Activated CD4-positive, alpha-beta T cell treated with anti-CD3 and anti-CD28 coated beads, Interleukin-2, Interleukin-6, amounts not matched to agents 100 ng/mL and 50 ng/mL, durations not matched to agents 16 hours and 8 hours (primary cell): ENCODE results near the gene RALGPS1.
A peak's percentile ranks its signal among the peaks of the same experiment; 100 is the strongest.
"Not testable (repeated sequence)": the region's sequence is repeated elsewhere in the genome, so short reads cannot be mapped to it uniquely, and the experiment has no call there.

Experiments used
- DNase-seq: peaks from one replicate; pipeline ENCODE4 v3.0.0-alpha.2; 2020

RALGPS1 gene

DNA sequence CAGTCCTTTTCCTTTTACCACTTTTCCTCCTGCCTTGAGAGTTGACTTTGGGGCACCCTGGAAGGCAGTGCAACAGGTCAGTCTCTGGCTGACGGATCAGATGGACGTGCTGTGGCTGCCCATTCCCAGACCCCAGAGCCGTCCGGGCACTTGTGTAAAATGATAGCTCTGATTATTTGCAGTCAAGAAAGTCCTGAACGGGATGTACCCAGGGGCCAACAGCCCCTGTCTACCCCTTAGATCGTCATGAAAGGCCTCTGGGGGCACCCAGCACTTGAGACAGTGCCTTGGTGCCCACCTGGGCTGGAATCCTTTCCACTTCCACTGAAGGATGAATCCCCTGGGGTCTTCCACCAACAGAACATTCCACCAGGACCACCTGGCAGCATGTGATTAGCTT lies 225.6 kb downstream of the RALGPS1 start:
- DNase-seq: no peak

DNA sequence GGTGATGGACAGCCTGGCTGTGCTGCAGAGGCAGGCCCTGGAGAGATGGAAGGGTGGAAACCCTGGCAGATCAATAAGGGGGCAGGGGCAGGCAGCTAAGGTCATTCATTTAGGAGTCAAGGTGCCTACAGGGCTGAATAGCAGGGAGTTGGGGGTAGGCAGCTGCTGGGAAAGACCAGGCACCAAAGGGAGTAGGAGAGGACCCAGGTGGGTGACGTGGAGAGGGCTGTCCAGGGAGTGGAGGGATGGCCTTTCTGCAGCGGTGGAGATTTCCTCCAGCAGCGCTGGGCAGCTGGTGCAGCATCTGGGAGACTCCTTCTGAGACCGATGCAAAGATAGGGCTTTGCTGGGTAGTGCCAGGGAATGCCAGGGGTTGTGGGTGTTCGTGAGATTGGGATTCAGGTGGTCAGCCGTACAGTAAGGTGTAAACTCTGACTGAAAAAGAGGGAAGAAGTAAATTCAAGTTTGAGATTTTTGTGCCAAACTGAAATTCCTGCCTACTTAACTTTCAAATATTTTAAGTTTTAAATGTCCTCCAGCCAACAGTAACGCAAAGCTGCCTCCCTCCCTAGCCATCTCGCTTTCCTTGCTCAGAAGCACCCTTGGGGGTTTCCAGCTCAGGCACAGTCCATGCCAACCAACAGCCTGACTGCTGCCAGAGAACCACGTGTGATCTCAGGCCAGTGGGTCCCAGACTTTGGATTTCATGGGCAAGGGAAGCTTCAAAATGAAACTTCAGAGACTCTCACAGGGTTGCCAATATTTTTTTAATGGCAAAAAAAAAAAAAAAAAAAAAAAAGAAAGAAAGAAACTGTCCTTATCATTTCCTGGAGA lies 226.5 kb downstream of the RALGPS1 start:
- DNase-seq: no peak

DNA sequence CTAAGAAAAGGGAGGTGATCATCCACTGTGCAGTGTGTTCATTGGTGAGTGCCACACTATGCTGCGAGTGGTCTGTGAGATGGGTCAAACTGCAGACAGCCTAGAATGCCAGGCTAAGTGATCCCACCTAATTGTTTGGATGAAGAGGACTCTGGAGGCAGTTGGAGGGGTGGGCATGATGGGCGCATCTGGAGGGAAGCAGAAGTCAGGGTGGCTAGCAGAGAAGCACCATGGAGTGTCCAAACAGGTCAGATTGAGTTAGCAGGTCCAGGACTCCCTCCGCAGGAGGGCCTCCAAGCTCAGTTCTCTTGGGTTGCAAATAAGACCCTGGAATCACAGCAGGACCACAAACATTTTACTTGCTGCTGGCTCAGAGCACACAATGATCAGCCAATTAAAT lies 227.7 kb downstream of the RALGPS1 start:
- DNase-seq: no peak

DNA sequence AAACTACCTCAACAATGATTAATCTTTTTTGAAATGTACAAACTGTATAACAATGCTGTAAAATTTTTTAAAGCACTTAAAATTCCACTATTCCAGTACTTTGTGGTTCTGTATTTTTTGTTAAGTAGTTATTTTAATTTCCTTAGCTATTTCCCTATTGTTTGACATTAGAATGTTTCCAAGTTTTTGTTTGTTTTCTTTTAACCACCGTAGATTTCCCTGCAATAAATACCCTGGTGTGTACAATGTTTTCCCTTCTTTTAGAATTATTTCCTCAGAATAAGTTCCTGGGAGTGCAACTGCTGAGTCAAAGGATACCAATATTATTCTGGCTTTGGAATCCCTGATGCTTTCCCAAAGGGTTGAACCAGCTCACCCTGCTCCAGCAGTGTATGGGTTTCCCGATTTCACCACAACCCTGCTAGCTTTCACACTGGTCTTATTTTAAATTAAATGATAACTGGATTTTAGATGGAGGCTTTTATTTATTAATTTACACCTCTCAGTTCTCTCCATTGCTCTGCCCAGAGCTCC lies 228.4 kb downstream of the RALGPS1 start:
- DNase-seq: no peak

DNA sequence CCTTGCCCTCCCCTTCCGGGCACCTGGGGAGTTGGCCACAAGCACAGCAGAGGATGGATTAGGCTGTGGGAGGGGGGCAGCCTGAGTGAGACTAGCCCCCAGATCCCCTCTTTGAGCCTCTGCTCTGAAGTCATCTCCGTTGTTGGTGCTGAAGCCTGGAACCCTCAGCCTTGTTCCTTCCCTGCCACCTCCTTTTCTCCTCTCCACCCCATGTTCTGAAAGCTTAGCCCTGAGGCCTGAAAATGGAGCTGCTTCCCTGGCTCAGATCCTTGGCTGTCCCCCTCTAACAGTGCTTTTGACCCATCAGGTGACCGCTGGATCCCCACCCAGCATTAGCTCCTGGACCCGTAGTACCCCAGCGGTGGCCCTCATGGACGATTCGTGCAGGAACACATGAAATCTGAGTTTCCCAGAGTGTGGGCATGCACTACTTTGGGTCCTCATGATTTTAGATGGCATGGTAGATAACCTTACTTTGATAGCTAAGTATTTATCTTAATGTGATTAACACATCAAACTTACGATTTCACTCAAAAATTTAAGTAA lies 229.4 kb downstream of the RALGPS1 start:
- no peak for DNase-seq

DNA sequence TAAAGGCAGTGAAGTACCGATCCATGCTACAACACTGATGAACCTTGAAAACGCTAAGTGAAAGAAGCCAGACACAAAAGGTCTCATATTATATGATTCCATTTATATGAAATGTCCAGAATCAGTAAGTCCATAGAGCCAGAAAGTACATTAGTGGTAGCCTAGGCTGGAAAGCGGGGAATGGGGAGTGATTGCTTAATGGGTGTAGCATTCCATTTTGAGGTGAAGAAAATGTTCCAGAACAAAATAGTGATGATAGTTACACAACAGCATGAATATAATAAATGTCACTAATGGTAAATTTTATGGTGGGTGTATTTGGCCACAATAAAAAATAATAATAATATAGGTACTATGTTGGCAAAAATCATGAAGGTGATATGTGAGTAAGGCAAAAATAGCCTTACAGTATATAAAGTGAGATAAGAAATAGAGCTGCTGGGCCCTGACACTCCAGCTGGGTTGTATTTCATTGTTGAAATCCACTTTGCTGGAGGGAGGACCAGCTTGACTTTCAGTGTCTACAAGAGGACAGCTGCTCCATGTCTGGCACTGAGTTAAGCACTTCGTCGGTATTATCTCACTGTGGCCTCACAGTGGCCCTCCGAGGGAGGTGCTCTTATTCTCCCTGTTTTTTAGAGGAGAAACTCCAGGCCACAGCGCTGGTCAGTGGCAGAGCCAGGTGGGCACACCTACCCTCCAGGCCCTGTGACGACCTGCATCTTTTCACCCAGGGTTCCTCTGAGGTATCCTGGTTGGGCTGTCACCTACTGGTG lies 230.3 kb downstream of the RALGPS1 start:
- no peak for DNase-seq

DNA sequence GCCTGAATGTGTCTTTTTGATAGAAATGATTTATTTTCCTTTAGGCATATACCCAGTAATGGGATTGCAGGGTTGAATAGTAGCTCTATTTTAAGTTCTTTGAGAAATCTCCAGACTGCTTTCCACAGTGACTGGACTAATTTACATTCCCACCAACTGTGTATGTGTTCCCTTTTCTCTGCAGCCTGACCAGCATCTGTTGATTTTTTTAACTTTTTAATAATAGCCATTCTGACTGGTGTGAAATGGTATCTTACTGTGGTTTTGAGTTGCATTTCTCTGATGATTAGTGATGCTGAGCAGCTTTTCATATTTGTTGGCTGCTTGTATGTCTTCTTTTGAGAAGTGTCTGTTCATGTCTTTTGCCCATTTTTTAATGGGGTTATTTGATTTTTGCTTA lies 232.3 kb downstream of the RALGPS1 start:
- not testable (repeated sequence) for DNase-seq

DNA sequence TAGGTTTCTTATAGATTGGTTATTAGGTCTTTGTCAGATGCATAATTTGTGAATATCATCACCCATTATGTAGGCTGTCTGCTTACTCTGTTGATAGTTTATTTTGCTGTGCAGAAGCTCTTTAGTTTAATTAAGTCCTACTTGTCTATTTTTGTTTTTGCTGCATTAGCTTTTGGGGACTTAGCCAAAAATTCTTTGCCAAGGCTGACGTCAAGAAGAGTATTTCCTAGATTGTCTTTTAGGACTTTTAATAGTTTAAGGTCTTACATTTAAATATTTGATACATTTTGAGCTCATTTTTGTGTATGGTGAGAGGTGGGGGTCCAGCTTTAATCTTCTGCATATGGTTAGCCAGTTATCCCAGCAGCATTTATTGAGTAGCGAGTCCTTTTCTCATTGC lies 232.7 kb downstream of the RALGPS1 start:
- DNase-seq: no peak

DNA sequence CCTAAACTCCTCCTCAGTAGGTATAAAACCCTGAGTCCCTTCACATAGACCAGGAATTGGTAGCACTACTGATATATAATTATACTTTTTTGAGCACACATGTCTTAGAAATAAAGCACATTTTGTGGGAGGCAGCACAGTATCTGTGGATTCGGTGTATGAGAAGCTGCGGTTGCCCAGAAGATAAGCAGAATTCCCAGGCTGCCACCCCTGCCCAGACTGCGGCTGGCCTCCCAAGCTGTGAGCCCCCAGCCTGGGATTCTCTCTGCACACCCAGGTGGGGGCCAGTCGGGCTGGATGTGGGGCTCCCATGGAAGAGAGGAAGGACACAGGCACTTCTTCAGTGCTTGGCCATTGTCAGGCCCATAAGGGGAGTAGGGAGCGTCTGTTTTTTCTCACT lies 233.4 kb downstream of the RALGPS1 start:
- DNase-seq: no peak

DNA sequence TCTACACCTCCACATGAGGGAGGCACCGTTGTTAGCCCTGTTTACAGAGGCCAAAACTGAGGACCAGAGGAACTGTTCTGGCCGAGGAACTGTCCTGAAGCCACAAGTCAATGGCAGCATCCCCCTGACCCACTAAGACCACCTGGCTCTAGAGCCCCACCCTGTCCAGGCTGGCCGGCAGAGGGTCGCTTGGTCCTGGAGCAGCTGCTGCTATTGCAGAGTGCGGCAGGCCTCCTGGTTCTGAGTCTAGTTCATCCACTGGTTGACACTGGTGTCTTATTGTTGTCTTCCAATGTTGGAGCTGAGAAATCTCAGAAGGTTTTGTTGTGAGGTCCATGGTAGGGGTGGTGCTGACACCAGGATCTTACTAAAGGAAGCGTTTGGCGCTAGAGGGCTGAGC lies 234.4 kb downstream of the RALGPS1 start:
- no peak for DNase-seq

DNA sequence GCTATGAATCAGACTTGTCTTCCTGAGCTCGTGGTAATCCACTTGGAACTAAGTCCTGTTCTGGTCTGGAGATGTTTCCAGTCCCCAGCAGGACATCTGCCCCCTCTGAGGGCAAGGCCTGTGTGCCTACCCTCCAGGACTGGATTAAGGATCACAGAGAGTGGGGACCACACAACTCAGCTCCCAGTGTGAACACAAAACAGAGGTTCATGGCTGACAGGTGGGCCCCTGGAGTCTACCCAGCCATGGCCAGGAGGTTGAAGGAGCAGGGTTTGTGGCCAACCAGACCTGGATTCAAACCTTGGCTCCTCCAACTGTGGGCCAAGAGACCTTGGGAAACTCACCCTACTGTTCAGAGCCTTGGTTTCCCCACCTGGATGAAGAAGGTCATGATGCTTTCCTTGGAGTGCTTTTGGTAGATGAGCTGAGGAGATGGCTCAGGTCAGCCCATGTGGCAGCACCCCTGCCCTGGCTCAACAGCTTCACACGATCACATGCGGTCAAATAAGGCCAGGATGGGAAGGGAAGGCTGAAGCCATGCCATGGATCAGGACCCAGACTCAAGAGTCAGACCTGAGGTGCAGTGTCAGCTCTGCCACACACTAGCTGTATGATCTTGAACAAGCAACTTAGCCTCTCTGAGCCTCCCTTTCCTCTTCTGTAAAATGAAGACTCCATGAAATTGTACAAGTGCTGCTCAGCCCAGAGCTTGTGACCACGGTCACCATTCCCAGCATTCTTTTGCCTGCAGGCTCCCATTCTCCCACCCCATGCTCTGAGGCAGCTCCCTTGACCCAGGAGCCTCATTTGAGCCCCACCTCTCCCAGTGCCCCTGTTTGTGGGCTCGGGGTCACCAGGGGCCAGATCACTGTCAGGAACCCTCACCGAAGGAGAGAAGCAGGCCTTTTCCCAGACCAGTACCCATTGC lies 235.1 kb downstream of the RALGPS1 start:
- DNase-seq: no peak

DNA sequence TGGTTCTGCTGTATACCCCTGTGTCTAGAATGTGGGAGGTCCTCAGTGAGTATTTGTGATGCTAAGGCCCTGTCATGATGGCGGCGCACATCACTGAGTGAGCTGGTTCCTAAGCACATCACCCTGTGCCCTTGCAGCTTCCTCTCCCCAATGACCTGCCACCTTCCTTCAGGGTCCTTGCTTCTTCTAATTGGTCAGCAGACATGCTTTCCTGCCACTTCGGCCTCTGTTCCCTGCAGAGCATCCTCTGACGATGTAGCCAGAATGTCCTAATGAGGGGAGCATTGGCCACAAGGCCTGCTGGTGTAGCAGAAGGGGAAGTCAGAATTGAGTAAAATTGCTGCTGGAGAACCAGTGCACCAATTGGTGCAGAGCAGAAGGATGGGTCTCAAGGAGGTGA lies 238.9 kb downstream of the RALGPS1 start:
- no peak for DNase-seq

DNA sequence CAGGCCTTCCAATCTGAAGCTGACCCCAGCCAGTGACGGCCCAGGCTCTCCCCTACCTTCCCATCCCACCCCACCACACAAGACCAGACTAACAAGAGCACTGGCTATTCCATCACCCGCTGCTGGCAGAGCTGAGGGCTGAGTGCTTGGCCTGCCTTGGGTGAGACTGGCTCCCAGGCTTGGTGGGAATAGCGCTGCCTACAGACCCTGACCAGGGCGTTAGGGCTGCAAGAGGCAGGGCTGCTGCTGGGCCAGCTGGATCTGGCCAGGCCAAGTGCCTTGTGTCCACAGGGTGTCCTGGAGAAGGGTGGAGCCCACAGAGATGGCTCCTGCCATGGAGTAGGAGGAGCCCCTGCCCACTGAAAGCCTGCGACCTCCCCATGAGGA lies 239.4 kb downstream of the RALGPS1 start:
- DNase-seq: no peak

DNA sequence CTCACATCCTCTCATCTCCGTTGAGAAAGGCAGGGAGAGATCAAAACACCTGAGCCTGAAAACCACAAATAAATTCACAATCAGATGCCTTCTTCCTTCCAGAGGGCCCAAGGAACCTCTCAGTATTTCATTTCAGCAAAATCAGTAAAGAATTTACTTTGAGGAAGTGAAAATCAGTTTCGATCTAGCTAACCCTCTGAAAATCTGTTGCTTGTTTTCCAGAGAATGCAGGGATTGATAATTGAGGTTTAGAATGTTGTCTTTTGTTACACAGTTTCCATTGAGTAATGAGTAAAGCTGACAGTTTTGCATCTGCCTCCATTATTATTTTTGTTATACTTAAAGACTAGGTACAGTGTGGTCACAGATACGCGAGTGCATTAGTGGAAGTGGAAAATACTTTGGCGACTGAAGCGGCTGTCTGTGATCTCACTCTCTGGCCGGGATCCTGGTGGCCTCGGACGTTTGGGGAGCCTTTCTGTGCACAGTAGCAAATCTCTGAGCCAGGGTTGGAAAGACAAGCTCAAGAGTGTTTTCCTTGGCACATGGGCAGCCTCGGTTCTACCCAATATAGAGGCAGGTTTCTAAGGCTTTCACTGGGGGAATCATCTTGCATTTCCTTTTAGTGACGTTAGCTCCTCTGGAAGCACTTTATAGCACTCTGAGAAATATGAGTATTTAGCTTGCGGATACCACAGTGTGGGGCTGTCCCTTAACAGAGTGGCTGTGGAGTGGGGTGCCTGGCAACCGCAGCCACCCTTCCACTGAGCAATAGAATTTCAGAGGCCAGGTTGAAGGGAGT lies 240.0 kb downstream of the RALGPS1 start:
- peak; percentile 72 for DNase-seq

DNA sequence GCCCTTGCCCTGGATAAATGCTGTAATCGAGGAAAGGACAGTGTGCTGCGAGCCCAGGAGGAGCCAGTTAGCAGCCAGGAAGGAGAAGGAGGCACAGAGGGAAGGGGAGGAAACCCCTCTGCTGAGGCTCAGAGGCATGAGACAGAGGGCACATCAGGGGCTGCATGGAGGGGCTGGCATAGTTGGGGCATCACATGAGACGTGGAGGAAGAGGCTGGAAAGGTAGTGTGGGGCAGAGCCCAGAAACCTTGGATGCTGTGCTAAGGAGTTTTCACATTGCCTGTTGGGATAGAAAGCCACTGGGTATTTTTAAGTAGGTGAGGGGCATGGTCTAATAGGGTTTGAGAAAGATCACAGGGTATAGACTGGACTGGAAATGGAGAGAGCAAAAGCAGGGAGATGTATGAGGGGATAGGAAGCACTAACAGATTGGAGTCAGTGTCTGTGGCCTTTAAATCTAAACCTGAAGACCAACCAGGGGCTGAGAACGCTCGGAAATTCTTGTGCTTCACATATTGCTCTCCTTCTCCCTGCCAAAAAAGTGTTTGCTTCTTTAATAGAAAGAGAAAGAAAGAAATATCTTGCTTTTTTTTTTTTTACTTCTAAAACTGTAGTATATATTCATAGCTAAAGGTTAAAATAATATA lies 240.9 kb downstream of the RALGPS1 start:
- DNase-seq: no peak

DNA sequence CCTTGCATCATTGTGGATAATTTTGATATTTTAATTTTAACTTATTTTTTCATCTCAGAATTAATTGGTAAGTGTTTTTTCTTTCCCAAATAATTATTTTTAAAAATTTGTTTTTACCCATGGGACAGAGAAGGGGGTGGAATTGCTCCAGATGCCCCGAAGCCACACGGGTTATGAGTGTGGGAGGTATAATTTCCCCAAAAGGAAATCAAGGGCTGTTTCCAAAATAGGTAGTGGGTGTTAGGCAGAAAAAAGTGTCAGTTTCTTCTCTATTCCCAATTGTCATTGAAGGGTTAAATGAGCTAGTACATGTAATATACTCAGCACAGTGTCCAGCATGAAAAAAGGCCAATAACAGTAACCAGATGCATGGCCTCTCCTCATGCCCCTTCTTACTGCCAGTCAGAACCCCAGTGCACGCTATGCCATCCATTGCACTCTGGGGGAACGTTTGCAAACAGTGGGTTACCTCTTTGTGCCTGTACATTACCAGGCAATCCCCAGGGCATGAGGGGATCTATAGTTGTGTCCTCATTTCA lies 244.3 kb downstream of the RALGPS1 start:
- no peak for DNase-seq

DNA sequence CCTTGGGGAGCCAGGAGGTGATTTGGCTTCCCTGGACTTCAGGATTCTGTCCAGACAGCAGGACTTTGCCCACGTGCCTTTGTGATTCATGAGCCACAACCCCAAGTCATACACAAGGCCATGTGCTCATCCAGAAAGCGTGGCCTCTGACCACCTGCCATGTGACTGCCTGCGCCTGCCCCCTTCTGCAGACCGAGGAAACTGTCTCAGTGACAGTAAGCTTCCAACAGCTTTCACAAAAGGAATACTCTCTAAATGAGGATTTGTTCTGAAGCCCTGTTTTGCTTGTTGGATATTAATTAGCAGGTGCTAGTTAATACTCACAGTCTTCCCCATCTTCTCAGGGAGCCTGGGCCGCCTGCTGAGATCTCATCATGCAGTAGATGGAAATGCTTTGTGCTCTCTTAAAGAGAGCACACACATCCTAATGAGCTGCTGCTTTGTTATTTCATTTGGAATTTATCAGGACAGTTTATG lies 244.8 kb downstream of the RALGPS1 start:
- DNase-seq: peak; percentile 36

DNA sequence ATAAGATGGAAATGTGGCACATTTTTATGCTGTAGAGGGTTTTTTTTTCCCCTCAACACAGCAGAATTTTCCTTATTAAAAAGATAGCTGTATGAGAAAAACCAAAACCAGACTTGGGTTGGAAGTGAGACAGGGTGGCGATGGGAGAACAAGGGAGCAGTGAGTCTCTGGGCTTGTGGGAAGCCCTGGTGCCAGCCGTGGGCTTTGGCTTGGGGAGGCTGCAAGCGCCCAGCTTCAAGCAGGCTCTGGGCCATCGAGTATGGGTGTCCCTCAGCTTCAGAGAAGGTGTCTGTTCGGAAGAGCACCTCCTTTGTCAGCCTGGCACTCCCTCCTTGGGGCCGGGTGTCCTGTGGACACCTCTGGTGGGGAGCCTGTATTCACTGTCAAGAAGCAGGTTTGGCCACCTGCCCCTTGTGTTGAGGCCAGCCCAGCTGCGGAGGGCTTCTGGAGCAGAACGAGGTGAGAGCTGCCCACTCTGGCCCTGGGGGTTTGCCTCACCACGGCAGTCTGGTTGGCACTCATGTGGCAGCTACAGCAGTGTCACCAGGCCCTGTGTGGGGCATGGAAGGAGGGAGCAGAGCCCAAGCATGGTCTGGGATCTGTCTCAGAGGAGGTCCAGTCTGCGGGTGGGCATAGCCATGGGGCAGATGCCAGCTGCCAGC lies 245.5 kb downstream of the RALGPS1 start:
- no peak for DNase-seq

DNA sequence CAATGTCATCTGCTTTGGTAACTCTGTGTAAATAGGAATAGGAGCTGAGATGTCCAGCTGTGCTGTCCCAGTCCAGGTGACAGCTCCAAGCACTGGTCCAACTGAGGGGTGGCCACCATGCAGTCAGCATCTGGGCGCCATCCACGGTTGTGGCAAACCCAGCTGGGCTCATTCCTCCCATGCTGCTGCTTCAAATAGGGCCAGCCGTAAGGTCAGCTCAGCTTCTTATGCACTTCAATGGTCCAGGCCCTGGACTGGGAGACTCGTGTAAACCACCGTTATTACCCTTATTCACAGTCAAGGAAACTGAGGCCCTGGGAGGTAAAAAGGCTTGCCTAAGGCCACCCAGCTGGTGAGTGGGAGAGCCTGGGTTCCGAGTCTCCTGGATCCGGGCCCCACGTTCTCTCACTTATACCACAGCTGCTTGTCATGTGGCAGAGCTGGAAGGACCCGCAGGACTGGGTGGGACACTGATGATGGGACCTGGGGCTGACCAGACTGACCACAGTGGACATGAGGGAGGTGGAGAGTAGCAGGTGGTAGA lies 246.6 kb downstream of the RALGPS1 start:
- DNase-seq: no peak
